Sigmoid colon (tissue), 7 donors: Measurements from ENCODE around the gene C12orf50. TPM values are rescaled to one million over a fixed set of nuclear protein-coding genes. Genes with fewer than 3 reads are reported as not detected.

ENCODE experiments used
- DNase-seq: peaks from one replicate; pipeline ENCODE4 v3.0.0-alpha.2; 2019
- H3K27ac ChIP-seq, 4 donors: fragments of 200-600 bp; sonication (generic); one replicate each; pipeline ENCODE4 v1.5.1; 2016 to 2019; ENCODE audit warnings: mild to moderate bottlenecking in 1 of 4
- H3K27me3 ChIP-seq, 3 donors: fragments of 200-600 bp; sonication (generic); one replicate each; pipeline ENCODE4 v1.5.1; 2019; ENCODE audit warnings: mild to moderate bottlenecking in 1 of 3
- H3K36me3 ChIP-seq, 4 donors: fragments of 200-600 bp; sonication (generic); one replicate each; pipeline ENCODE4 v1.5.1; 2016 to 2019
- H3K4me1 ChIP-seq, 4 donors: fragments of 200-600 bp; sonication (generic); one replicate each; pipeline ENCODE4 v1.5.1; 2017 to 2019
- H3K4me3 ChIP-seq, 4 donors: fragments of 200-600 bp; sonication (generic); one replicate each; pipeline ENCODE4 v1.5.1; 2017 to 2019; ENCODE audit warnings: mild to moderate bottlenecking in 2 of 4, moderate library complexity in 1 of 4
- H3K9me3 ChIP-seq, 4 donors: fragments of 200-600 bp in 3 of 4; sonication (generic) in 3 of 4; one replicate each; pipeline versions ENCODE4 v1.5.1 to v1.6.1; 2013 to 2019
- EP300 ChIP-seq, 4 donors: sonication (generic); formaldehyde crosslinking; IDR thresholded peaks; one replicate each; pipeline ENCODE4 v1.6.1; 2017; ENCODE audit warnings: antibody characterized with exemption in 4 of 4
- POLR2A ChIP-seq, 2 donors: fragments of 450-650 bp; IDR thresholded peaks; one replicate each; pipeline ENCODE4 v1.6.1; 2016; ENCODE audit warnings: antibody characterized with exemption in 2 of 2, mild to moderate bottlenecking in 2 of 2, moderate library complexity in 2 of 2
- POLR2AphosphoS5 ChIP-seq, 4 donors: sonication (generic); formaldehyde crosslinking; IDR thresholded peaks; one replicate each; pipeline ENCODE4 v1.6.1; 2017; ENCODE audit warnings: antibody characterized with exemption in 4 of 4
- WGBS, 2 donors: extraction: QIAGEN DNeasy Blood & Tissue Kit; methylation state at CpG; one replicate each; pipeline ENCODE4 v1.1.7; 2013; 5-methylcytosine and 5-hydroxymethylcytosine counted together
- intact Hi-C: fragments of 100-400 bp; cut with DNase I; formaldehyde crosslinking; loops from one replicate; pipeline ENCODE4 v1.15.1; 2023
- polyA plus RNA-seq, 3 donors: library from polyadenylated mRNA; stranded (reverse); fragments of 200-250 nt; gene quantifications; one replicate each; pipeline ENCODE4 v1.2.3, GENCODE V29; 2013
- total RNA-seq, 4 donors: library from RNA; depleted of rRNA; stranded (reverse); fragments of >200 nt; gene quantifications; one replicate each; pipeline ENCODE4 v1.1.0, GENCODE V29; 2016
- TF ChIP-seq, protein P1 (sequence below), 4 experiments: fragments of 450-650 bp in 3 of 4; fragments of 200-600 bp in 1 of 4; IDR thresholded peaks; one replicate each; pipeline ENCODE4 v1.5.1; 2016 to 2019; ENCODE audit warnings: antibody characterized with exemption in 4 of 4, mild to moderate bottlenecking in 3 of 4, moderate library complexity in 2 of 4
- donor health status: healthy with polysubstance abuse.
- donor health status: Bipolar disorder and iron deficiency.
- donor health status: healthy.

The C12orf50 gene
- total and polyA plus RNA-seq, 7 donors, result not detected

DNA sequence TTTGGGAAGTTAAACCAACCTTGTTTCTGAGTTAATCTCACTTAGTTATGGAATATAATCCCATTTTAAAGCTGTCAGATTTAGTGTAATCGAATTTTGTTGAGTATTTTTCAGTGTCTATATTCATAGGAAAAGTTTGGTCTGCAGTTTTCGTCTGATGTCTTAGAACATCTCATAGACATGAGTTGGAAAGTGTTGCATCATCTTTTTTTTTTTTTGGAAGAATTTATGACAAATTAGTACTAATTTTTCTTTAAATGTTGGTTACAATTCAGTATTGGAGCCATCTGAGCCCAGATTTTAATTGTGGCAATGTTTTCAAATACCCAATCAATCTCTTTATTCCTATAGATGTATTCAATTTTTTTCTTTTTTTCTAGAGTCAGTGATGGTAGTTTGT lies 27.9 kb downstream of the C12orf50 start:
- Histone ChIP-seq H3K36me3 (no peaks in the 10 kb centered on the region), H3K27ac (no peak overlapping the region), H3K27me3 (no peaks in the 10 kb centered on the region), H3K4me3 (no peak overlapping the region), H3K9me3 (no peaks in the 10 kb centered on the region), H3K4me1 (no peaks in the 10 kb centered on the region)
- intact Hi-C loops, result no loop called here
- 84 to 86% methylated on average over 2 of the region's 2 CpGs for WGBS, 2 donors
- DNase-seq, result no peak
- TF ChIP-seq POLR2AphosphoS5 (IDR thresholded peaks at IDR 0.05), result no peak
- no peak for TF ChIP-seq POLR2A (IDR thresholded peaks at IDR 0.05)
- no peak for TF ChIP-seq EP300 (IDR thresholded peaks at IDR 0.05)
- TF ChIP-seq, protein P1, sequence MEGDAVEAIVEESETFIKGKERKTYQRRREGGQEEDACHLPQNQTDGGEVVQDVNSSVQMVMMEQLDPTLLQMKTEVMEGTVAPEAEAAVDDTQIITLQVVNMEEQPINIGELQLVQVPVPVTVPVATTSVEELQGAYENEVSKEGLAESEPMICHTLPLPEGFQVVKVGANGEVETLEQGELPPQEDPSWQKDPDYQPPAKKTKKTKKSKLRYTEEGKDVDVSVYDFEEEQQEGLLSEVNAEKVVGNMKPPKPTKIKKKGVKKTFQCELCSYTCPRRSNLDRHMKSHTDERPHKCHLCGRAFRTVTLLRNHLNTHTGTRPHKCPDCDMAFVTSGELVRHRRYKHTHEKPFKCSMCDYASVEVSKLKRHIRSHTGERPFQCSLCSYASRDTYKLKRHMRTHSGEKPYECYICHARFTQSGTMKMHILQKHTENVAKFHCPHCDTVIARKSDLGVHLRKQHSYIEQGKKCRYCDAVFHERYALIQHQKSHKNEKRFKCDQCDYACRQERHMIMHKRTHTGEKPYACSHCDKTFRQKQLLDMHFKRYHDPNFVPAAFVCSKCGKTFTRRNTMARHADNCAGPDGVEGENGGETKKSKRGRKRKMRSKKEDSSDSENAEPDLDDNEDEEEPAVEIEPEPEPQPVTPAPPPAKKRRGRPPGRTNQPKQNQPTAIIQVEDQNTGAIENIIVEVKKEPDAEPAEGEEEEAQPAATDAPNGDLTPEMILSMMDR (IDR thresholded peaks at IDR 0.05), result no peak

DNA sequence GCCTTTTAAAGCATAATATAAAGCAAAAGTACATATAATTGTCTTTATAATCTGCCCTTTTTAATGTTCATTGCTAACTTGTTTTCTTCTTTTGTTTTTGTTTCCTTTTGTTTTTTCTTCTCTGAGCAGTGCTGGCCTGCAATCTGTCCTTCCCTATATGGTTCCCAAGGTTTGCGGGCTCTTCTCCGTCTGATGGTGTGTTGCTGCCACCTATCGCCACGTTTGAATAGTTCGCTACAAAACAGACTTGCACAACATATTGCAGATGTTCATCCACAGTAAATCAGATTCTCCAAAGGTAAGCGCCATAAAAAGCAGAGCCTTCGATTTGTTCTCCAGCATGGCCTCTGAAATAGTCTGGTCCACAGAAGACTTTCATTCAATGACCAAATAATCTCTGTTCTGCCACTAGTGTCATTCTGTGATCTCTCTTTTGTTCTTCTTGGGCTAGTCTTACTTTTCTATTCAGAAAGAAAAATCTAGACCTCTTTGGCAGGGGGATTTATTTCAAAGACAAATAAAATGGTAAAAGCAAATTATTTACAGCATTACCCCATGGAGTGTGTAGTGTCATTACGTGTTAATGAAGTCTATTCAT lies 33.5 kb downstream of the C12orf50 start:
- Histone ChIP-seq H3K4me3 (no peak overlapping the region), H3K4me1 (no peaks in the 10 kb centered on the region), H3K9me3 (no peaks in the 10 kb centered on the region), H3K27ac (no peak overlapping the region), H3K36me3 (no peaks in the 10 kb centered on the region), H3K27me3 (no peaks in the 10 kb centered on the region)
- TF ChIP-seq POLR2A (IDR thresholded peaks at IDR 0.05), result no peak
- TF ChIP-seq, protein P1 (IDR thresholded peaks at IDR 0.05), result peak; percentile 23 to 64 (median 44)
- intact Hi-C loops, result no loop called here
- WGBS, 2 donors, result 1 to 3% methylated on average over 8 of the region's 8 CpGs
- no peak for DNase-seq

DNA sequence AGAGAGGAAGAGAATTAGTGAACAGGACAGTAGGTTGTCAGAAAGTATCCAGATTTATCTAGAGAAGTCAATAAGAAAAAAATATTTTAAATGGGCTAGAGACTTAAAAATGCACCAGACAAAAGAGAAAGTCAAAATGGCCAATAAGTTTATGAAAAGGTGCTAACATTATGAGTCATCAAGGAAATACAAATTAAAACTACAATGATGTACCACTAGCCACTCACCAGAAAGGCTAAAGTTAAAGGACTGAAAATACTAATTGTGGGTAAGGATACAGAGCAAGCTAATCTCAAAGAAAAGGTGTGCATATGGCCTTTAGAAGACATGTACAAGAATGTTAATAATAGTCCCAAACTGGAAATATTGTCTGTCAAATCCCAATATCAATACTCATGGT lies 37.7 kb downstream of the C12orf50 start:
- intact Hi-C loops, result no loop called here
- H3K4me3 ChIP-seq, result no peak overlapping the region
- H3K9me3 ChIP-seq, result no peaks in the 10 kb centered on the region
- no peaks in the 10 kb centered on the region for H3K4me1 ChIP-seq
- H3K27ac ChIP-seq, result no peak overlapping the region
- DNase-seq, result no peak
- TF ChIP-seq, protein P1 (IDR thresholded peaks at IDR 0.05), result no peak
- TF ChIP-seq EP300 (IDR thresholded peaks at IDR 0.05), result no peak
- no peak for TF ChIP-seq POLR2A (IDR thresholded peaks at IDR 0.05)
- no peaks in the 10 kb centered on the region for H3K27me3 ChIP-seq
- H3K36me3 ChIP-seq, result no peaks in the 10 kb centered on the region

DNA sequence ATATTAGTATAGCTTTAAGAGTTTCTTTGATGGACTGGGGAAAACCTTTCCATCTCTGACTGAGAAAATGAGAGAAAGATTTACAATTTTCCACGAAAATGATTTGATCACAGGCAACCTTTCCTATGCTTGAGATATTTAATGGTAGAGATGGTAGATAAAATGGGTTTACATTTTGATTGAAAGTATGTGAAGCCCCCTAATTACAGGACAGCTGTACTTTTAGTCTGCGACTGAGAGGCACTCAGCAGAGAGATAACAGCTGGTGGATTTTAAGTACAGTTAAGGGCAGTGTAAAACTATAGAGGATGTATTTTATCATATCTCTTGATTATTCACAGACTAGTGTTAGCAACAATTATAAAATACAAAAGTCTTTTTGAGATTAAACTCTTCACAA lies 40.7 kb downstream of the C12orf50 start:
- H3K36me3 ChIP-seq, result no peaks in the 10 kb centered on the region
- no peaks in the 10 kb centered on the region for H3K27me3 ChIP-seq
- TF ChIP-seq, protein P1 (IDR thresholded peaks at IDR 0.05), result no peak
- no peak for TF ChIP-seq EP300 (IDR thresholded peaks at IDR 0.05)
- TF ChIP-seq POLR2A (IDR thresholded peaks at IDR 0.05), result no peak
- no peaks in the 10 kb centered on the region for H3K9me3 ChIP-seq
- H3K27ac ChIP-seq, result no peak overlapping the region
- intact Hi-C loops, result no loop called here
- WGBS, 2 donors, result 77 to 79% methylated on average over 2 of the region's 2 CpGs
- H3K4me3 ChIP-seq, result no peak overlapping the region
- no peak for DNase-seq
- no peaks in the 10 kb centered on the region for H3K4me1 ChIP-seq

DNA sequence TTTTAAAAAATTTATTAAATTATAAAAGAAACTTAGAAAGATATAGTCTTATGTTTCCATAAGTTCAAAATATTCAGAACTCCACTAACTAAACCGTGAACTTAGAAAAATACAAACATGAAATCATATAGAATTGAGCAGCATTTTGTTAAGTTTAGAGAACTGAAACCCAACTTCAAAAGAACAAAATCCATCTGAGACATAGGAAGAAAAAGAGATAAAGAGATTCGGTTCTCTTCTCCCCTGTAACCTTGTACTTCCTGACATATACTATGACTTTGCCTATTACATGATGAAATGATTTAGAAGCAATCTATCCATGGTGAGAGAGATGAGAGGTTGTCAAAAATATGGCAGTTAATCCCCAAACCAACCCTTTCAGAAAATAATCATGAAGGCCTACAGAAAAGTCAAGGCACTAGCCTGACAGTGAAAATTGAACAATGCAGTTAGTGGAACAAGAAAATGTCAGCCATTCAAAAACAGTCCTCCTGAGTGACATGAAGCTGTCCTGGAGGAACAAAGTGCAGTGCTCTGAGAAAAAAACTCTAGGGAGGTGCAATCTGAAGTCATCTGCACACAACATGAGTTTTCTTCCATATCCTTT lies 44.0 kb downstream of the C12orf50 start:
- Histone ChIP-seq H3K36me3 (no peaks in the 10 kb centered on the region), H3K4me1 (no peaks in the 10 kb centered on the region), H3K4me3 (no peak overlapping the region), H3K27ac (no peak overlapping the region), H3K27me3 (no peaks in the 10 kb centered on the region), H3K9me3 (no peaks in the 10 kb centered on the region)
- 79 to 84% methylated on average over 2 of the region's 2 CpGs for WGBS, 2 donors
- intact Hi-C loops, result no loop called here
- TF ChIP-seq, protein P1 (IDR thresholded peaks at IDR 0.05), result no peak
- no peak for TF ChIP-seq POLR2AphosphoS5 (IDR thresholded peaks at IDR 0.05)
- no peak for TF ChIP-seq POLR2A (IDR thresholded peaks at IDR 0.05)
- TF ChIP-seq EP300 (IDR thresholded peaks at IDR 0.05), result no peak
- DNase-seq, result no peak
